GM19099 (cell line): ENCODE measurements around the gene RABL6.

ENCODE experiments used
- POLR2A ChIP-seq: IDR thresholded peaks from 3 replicates; pipeline ENCODE4 v1.6.1; 2011; ENCODE audit warnings: low read depth; ENCODE audit not compliant: insufficient read length; ENCODE audit errors: extremely low read depth

Gene RABL6, protein sequence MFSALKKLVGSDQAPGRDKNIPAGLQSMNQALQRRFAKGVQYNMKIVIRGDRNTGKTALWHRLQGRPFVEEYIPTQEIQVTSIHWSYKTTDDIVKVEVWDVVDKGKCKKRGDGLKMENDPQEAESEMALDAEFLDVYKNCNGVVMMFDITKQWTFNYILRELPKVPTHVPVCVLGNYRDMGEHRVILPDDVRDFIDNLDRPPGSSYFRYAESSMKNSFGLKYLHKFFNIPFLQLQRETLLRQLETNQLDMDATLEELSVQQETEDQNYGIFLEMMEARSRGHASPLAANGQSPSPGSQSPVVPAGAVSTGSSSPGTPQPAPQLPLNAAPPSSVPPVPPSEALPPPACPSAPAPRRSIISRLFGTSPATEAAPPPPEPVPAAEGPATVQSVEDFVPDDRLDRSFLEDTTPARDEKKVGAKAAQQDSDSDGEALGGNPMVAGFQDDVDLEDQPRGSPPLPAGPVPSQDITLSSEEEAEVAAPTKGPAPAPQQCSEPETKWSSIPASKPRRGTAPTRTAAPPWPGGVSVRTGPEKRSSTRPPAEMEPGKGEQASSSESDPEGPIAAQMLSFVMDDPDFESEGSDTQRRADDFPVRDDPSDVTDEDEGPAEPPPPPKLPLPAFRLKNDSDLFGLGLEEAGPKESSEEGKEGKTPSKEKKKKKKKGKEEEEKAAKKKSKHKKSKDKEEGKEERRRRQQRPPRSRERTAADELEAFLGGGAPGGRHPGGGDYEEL

DNA sequence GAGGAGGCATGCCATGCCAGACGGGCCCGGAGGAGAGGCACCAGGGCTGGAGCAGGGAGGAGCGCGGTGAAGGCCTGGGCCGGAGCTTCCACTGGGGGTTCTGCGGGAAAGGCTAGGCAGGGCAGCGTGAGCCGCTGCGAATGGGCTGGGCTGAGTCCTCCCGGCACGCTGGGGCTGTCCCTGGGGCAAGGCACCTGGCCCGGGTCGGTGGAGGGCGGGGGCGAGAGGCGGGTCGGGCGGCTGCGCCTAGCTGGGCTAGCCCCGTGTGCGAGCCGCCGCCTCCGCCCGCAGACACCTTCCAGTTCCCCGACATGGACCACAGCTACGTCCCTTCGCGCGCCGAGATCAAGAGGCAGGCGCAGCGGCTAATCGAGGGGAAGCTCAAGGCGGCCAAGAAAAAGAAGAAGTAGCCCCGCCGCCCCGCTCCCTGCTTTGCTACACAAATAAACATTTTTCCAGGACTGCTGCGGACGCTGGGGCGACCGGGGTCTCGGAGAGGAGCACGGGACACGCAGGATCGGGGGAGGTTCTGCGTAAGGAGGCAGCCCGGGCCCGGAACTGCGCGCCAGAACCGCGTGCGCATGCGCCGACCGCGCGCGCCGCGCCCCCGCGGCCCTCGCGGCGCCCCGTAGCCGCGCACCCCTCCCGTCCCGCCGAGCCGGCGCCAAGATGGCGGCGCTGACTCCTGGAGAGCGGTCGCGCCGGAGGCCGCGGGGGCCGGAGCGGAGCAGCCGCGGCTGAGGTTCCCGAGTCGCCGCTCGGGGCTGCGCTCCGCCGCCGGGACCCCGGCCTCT is at the start of gene RABL6:
TSS of gene RABL6 (plus strand) at position 668 of the 794 bp plus-strand sequence. CDS start 249 bp downstream, outside the sequence.
- peak; percentile 92 for TF ChIP-seq POLR2A

GRCh38 chr9:136759001-136759400 is 48.7 kb upstream of the RABL6 start:
- TF ChIP-seq POLR2A: no peak

- no peak for TF ChIP-seq POLR2A
Observed at GRCh38 chr9:136759436-136760325, 48.1 kb upstream of the RABL6 start.

GRCh38 chr9:136760424-136760823 is 47.3 kb upstream of the RABL6 start:
- no peak for TF ChIP-seq POLR2A

DNA sequence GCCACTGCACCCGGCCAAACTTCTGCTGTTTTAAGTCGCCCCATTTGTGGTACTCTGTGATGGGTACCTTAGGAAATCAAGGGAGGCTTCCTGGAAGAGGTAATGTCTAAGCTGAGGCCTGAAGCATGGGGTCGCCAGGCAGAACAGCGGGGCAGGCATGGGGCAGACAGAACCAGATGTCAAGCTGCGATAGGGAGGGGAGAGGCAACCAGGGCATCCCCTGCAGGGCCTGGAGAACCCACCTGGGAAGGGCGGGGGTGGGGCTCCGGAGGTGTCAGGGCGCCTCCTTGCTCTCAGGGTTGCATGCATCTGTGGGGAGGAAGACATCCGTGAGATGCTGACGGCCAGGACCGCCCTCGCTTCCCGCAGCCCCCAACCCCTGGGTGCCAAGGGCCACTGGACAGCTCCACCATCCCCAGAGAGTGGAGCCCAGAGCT is 46.2 kb upstream of the RABL6 start:
- TF ChIP-seq POLR2A: no peak

GRCh38 chr9:136762221-136762691 is 45.5 kb upstream of the RABL6 start:
- TF ChIP-seq POLR2A: no peak

GRCh38 chr9:136762915-136763648 is 44.7 kb upstream of the RABL6 start:
- no peak for TF ChIP-seq POLR2A

GRCh38 chr9:136763649-136764035 is 44.1 kb upstream of the RABL6 start:
- TF ChIP-seq POLR2A: no peak

GRCh38 chr9:136764301-136764891 is 43.4 kb upstream of the RABL6 start, which contains the start of gene LCN15:
TSS of gene LCN15 (minus strand) at chr9:136764518. CDS start at chr9:136764488, 30 bp downstream.
- no peak for TF ChIP-seq POLR2A

- TF ChIP-seq POLR2A: no peak
Observed at GRCh38 chr9:136765041-136765440, 42.7 kb upstream of the RABL6 start.

DNA sequence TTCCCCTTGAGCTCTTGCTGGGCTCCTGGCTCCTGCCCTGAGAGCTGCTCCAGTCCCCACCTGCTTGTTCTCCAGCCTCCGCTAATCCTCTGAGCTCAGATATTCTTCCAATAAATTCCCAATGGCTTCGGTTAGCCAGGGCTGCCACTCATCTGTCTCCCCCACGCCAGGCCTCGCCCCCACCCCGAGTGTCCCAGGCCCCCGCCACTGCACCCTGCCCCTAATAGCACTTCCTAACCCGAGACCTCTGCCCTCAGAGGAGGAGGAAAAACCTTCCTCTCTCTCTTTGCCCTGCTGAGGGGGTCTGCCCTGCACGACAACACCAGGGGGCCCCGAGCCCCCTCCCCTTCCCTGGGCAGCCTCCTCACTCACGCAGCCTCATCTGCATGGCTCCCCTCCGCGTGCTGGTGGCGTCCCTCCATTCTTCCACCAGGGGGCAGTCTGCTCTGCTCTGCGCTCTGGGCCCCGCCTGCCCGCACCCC is 38.0 kb upstream of the RABL6 start:
- TF ChIP-seq POLR2A: no peak

- no peak for TF ChIP-seq POLR2A
Observed at GRCh38 chr9:136771907-136772415, 35.8 kb upstream of the RABL6 start.
